Measurements from ENCODE around the gene RFT1. TPM values are rescaled to one million over a fixed set of nuclear protein-coding genes. Genes with fewer than 3 reads are reported as not detected.

The RFT1 gene
- total RNA-seq, 4 donors from 2014 or later: 9.0 to 19.8 (median 10.8) TPM

GRCh38 chr3:53166206-53166605, 36.0 kb upstream of the RFT1 start:
- H3K27me3 ChIP-seq: no peaks in the 10 kb centered on the region
- no peak for DNase-seq
- H3K4me3 ChIP-seq: no peak overlapping the region
- TF ChIP-seq CTCF (IDR thresholded peaks at IDR 0.05) (no peak), POLR2A (IDR thresholded peaks at IDR 0.05) (no peak)
- H3K9me3 ChIP-seq: no peaks in the 10 kb centered on the region
- H3K36me3 ChIP-seq: peaks cover 0 to 12% (median 0%) of the 10 kb centered on the region in 3 donors
- H3K27ac ChIP-seq: peak overlapping the region in 2 of 4 donors; percentile 43 to 60
- H3K4me1 ChIP-seq: peaks cover 4 to 81% (median 39%) of the 10 kb centered on the region in 4 donors

- DNase-seq: no peak
- no peak overlapping the region for H3K4me3 ChIP-seq
- H3K4me1 ChIP-seq: peaks cover 4 to 73% (median 34%) of the 10 kb centered on the region in 4 donors
- no peaks in the 10 kb centered on the region for H3K9me3 ChIP-seq
- no peak overlapping the region for H3K27ac ChIP-seq
- TF ChIP-seq CTCF (IDR thresholded peaks at IDR 0.05): no peak
- TF ChIP-seq POLR2A (IDR thresholded peaks at IDR 0.05): no peak
- no peaks in the 10 kb centered on the region for H3K27me3 ChIP-seq
- peaks cover 0 to 12% (median 0%) of the 10 kb centered on the region in 3 donors for H3K36me3 ChIP-seq
These were observed 34.7 kb upstream of the RFT1 start for GRCh38 chr3:53164911-53165310.

GRCh38 chr3:53163444-53164387, 33.5 kb upstream of the RFT1 start:
- peaks cover 7 to 71% (median 30%) of the 10 kb centered on the region in 4 donors for H3K4me1 ChIP-seq
- no peaks in the 10 kb centered on the region for H3K27me3 ChIP-seq
- H3K9me3 ChIP-seq: no peaks in the 10 kb centered on the region
- no peak for TF ChIP-seq CTCF (IDR thresholded peaks at IDR 0.05)
- TF ChIP-seq POLR2A (IDR thresholded peaks at IDR 0.05): no peak
- H3K36me3 ChIP-seq: peaks cover 0 to 12% (median 0%) of the 10 kb centered on the region in 3 donors
- H3K4me3 ChIP-seq: peak overlapping the region in 2 of 4 donors; percentile 77 to 99
- no peak for DNase-seq
- peak overlapping the region in 2 of 4 donors; percentile 86 to 98 for H3K27ac ChIP-seq

- Histone ChIP-seq H3K27ac (peak overlapping the region; percentile 86 to 98 (median 96)), H3K36me3 (peaks cover 0 to 12% (median 0%) of the 10 kb centered on the region in 3 donors), H3K9me3 (no peaks in the 10 kb centered on the region), H3K4me1 (peaks cover 7 to 67% (median 26%) of the 10 kb centered on the region in 4 donors), H3K4me3 (peak overlapping the region; percentile 77 to 99 (median 98)), H3K27me3 (no peaks in the 10 kb centered on the region)
- peak; percentile 71 to 83 (median 77) for DNase-seq
- TF ChIP-seq CTCF (IDR thresholded peaks at IDR 0.05): peak in 3 of 6 experiments; percentile 17 to 40 (median 28)
- peak; percentile 35 to 58 for TF ChIP-seq POLR2A (IDR thresholded peaks at IDR 0.05)
These were observed 32.6 kb upstream of the RFT1 start for GRCh38 chr3:53162672-53163443.
